ENCODE measurements around the gene DNAL1. TPM values are rescaled to one million over a fixed set of nuclear protein-coding genes. Genes with fewer than 3 reads are reported as not detected.

Gene DNAL1
- total and polyA plus RNA-seq, 2 of the 4 experiments (the other 2 are of a cell fraction), result 4.5 to 5.4 TPM

DNA sequence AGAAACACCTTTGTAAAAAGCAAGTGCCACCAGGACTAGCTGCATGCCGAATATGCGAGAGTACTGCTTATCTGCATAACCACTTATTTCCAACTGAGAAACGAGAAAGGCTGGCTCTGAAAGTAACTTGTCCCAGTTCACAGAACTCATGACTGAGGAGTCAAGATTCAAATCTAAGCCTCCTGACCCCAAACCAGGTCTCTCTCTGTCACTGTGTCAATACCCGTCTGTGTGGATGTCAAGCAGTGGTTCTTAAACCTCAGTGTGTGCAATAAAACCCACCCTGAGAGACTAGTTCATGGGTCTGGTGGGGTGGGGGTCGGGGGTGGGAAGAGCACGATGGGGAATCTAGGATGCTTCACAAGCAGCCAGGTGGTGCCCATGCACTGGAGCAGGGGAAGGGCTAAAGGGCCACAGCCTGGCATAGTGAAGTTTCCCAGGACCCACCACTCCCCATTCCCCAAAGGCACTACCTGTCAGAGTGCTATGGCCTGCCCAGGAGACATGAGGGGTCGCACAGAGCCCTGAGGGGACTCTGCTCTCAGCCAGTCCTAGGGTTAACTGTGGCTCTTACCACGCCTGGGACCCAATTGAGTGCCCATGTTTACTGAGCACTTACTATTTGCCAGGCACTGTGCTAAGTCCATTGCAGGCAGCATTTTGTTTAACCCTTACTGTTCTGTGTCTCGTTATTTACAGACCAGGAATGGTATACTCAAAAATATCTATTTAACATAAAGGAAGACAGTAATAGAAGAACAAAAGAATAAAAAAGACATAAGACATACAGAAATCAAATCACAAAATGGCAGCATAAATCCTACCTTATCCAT is 102.8 kb downstream of the DNAL1 start (continued):
- TF ChIP-seq, protein P1, sequence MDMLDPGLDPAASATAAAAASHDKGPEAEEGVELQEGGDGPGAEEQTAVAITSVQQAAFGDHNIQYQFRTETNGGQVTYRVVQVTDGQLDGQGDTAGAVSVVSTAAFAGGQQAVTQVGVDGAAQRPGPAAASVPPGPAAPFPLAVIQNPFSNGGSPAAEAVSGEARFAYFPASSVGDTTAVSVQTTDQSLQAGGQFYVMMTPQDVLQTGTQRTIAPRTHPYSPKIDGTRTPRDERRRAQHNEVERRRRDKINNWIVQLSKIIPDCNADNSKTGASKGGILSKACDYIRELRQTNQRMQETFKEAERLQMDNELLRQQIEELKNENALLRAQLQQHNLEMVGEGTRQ (IDR thresholded peaks at IDR 0.05; ENCODE audit: low read depth, low read length), result no peak

DNA sequence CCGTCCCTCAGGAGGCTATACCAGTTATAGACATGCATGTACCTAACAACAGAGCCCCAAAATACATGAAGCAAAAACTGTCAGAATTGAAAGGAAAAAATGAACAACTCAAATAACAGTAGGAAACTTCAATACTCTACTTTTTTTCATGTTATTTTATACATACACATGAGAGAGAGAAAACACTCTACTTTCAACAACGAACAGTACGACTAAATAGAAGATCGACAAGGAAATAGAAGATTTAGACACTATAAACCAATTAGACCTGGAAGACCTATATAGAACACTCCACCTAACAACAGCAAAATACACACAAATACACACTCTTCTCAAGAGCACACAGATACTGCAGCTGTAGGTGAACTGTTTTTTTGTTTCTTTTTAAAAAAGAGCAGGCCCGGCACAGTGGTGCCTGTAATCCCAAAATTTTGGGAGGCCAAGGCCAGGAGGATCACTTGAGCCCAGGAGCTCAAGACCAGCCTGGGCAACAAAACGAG is 104.1 kb downstream of the DNAL1 start:
- CTCF ChIA-PET, result interaction anchor here (1.0 to 1.3 kb wide), 2 partner anchors 10 to 20 kb away, joined by 3 to 5 read pairs; no protein-coding TSS in a partner anchor
- in situ Hi-C loops (cut with MboI; ENCODE audit: low sequenced_read_pairs), result no loop called here

More for the DNA sequence above, 104.1 kb downstream of the DNAL1 start:
- Histone ChIP-seq H4K5ac (ENCODE audit: low read depth, low read length) (no peak overlapping the region), H2AFZ (replicated peaks; ENCODE audit: low read length, poor library complexity) (no peak overlapping the region), H3K27me3 (ENCODE audit: control insufficient read depth, insufficient read depth, low read length) (no peaks in the 10 kb centered on the region), H2BK15ac (ENCODE audit: low read depth, low read length) (no peak overlapping the region), H3K9me1 (ENCODE audit: insufficient read depth, low read length) (peaks cover 65% of the 10 kb centered on the region), H3K4me2 (ENCODE audit: low read depth, low read length) (no peak overlapping the region), H4K20me1 (ENCODE audit: insufficient read depth, low read length) (peaks cover 99% of the 10 kb centered on the region), H3K9ac (ENCODE audit: low read depth, low read length) (no peak overlapping the region), H3K27ac (ENCODE audit: insufficient read depth, low read length) (no peak overlapping the region), H3K4ac (ENCODE audit: low read depth, low read length) (no peak overlapping the region), H2AK9ac (replicated peaks; ENCODE audit: low read depth, low read length, poor library complexity) (no peak overlapping the region), H3K4me3 (ENCODE audit: insufficient read depth, low read depth, low read length) (no peak overlapping the region), H3K9me3 (ENCODE audit: control insufficient read depth, insufficient read depth, low read length) (no peaks in the 10 kb centered on the region), H3K23ac (ENCODE audit: low read depth, low read length) (no peak overlapping the region), H2BK5ac (ENCODE audit: low read depth, low read length, poor library complexity, severe bottlenecking) (no peak overlapping the region), H3K36me3 (ENCODE audit: control insufficient read depth, insufficient read depth, low read length) (no peaks in the 10 kb centered on the region; the same call in 1 of the 2 replicates), H3K4me1 (ENCODE audit: control insufficient read depth, insufficient read depth, low read length) (peaks cover 61% of the 10 kb centered on the region), H2BK20ac (ENCODE audit: low read depth, low read length) (no peak overlapping the region), H3K14ac (replicated peaks; ENCODE audit: low read depth, low read length) (no peak overlapping the region), H4K91ac (ENCODE audit: insufficient read depth, low read depth, low read length) (no peak overlapping the region), H3K79me1 (ENCODE audit: low read depth in 1 of 2, low read length in 2 of 2) (peaks cover 22 to 98% of the 10 kb centered on the region in 2 experiments), H3K18ac (ENCODE audit: low read depth, low read length) (no peak overlapping the region), H2AK5ac (ENCODE audit: low read depth, low read length) (no peak overlapping the region), H3K56ac (ENCODE audit: extremely low read depth, insufficient read depth, low read length) (no peak overlapping the region), H4K8ac (ENCODE audit: low read depth in 2 of 2, low read length in 2 of 2) (no peak overlapping the region), H2BK120ac (ENCODE audit: low read depth, low read length) (no peak overlapping the region)
- POLR2A ChIA-PET (ENCODE audit: unreplicated experiment), result interaction anchor here (0.6 kb wide), 1 partner anchor 35 kb away, joined by 4 read pairs; no protein-coding TSS in a partner anchor
- no peak for TF ChIP-seq RAD21 (IDR thresholded peaks at IDR 0.05; ENCODE audit: low read length)
- no peak for TF ChIP-seq POLR2A (IDR thresholded peaks at IDR 0.05; ENCODE audit: low read depth, low read length)
- TF ChIP-seq, protein P2, sequence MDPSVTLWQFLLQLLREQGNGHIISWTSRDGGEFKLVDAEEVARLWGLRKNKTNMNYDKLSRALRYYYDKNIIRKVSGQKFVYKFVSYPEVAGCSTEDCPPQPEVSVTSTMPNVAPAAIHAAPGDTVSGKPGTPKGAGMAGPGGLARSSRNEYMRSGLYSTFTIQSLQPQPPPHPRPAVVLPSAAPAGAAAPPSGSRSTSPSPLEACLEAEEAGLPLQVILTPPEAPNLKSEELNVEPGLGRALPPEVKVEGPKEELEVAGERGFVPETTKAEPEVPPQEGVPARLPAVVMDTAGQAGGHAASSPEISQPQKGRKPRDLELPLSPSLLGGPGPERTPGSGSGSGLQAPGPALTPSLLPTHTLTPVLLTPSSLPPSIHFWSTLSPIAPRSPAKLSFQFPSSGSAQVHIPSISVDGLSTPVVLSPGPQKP (IDR thresholded peaks at IDR 0.05; ENCODE audit: borderline replicate concordance, low read depth, low read length), result no peak
- no peak for TF ChIP-seq NFE2L2 (IDR thresholded peaks at IDR 0.05; ENCODE audit: low read depth, low read length)
- BruUV-seq (replicated peaks), result no TSS peak
- DNase-seq, result no peak
- dilution Hi-C loops (cut with HindIII; ENCODE audit: low sequenced_read_pairs, unreplicated experiment), result no loop called here
- no peak for ATAC-seq (ENCODE audit: low read depth)
- intact Hi-C loops (cut with micrococcal nuclease), result no loop called here
- no CpG with 5 or more reads among the region's 6 CpGs for WGBS, 2 experiments (ENCODE audit: extremely low coverage in 2 of 2, insufficient read length in 1 of 2)

Data from IMR-90 (cell line).